ENCODE data around the gene STON2. TPM values are rescaled to one million over a fixed set of nuclear protein-coding genes. Genes with fewer than 3 reads are reported as not detected.

Gene STON2
- total RNA-seq (2022; extraction: Qiagen RNA extraction; ENCODE audit: low read depth), result 0.63 to 0.93 TPM (median 0.73 TPM) in 5 replicates

DNA sequence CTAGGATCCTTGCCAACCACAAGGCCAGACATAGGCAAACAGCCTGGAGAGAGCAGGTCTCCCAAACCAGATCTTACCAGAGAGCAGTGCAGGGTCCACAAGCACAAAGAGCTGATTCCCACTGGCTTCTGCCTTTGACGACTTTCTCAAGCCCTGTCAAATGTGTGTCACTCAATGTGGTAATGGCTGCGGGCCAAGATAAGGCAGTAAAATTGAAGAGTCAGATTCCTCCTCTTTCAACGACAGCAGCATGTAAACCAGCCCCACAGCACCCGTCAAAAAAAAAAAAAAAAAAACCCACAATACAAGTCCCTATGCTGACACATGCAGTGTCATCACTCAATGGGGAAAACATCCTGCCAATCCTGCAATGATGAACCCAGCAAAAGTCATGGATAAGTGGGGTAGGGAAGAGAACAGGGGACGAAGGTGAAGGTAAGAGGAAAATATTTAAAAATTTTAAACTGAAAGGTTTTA is at the start of gene STON2:
STON2 (minus strand) TSS at position 123 of the 477 bp plus-strand sequence. CDS start 1,942 bp downstream, outside the sequence.

DNA sequence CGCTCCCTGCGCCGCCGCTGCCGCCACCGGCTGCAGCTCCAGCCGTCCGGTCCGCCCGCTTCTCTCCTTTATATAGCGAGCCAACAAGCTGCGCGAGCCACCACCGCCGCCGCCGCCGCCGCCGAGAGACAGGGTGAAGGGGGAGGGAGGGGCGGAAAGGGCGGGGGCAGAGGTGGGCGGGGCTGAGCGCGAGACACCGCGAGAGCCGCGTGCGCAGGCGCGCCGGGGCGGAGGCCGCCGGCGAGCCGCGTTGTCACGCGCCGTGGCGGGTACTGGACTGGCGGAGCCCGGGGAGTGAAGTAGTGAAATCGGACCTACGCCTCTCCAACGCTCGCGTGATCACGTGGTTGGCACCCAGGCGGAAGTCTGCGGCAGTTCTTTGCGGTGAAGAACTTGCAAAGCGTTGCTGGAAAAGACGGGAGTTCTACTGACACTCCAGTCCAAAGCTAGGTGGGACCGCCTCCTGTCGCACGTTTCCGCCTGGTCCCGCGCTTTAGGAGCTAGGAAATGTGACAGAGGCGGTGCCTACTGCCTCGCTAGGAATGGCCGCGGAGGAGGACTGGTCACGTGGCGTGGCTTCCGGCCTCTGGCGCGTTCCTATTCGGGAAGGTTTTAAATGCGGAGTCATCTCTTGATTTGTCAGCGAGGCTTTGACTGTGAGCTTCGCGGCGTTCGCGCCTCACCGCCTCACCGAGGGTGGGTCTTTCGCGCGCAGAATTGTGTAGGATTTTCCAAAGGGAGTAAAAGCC is 179.1 kb downstream of the STON2 start, which contains the start of gene GTF2A1:
GTF2A1 (minus strand) TSS at position 130 of the 749 bp plus-strand sequence. CDS start 441 bp downstream, outside the sequence.

Other genes with a start within 250 kb of the STON2 start
- gene GTF2A1, start 179.4 kb downstream of the STON2 start, total RNA-seq (2022; extraction: Qiagen RNA extraction; ENCODE audit: low read depth), result 10.5 to 14.5 TPM (median 14.2 TPM) in 5 replicates
- gene SEL1L, start 133.5 kb upstream of the STON2 start, total RNA-seq (2022; extraction: Qiagen RNA extraction; ENCODE audit: low read depth), result 19.3 to 29.0 TPM (median 27.9 TPM) in 5 replicates